Muscle layer of colon (tissue), 2 donors: ENCODE results near the gene PTH2.

Experiments
- H3K27ac ChIP-seq: one replicate; pipeline ENCODE4 v1.7.0; 2013; ENCODE audit warnings: low read depth, mild to moderate bottlenecking, low read length, moderate library complexity
- H3K27me3 ChIP-seq, 2 donors: one replicate each; pipeline ENCODE4 v1.7.0; 2013; ENCODE audit warnings: low read length in 2 of 2, mild to moderate bottlenecking in 2 of 2; ENCODE audit not compliant: insufficient read depth in 2 of 2, control insufficient read depth in 1 of 2
- H3K36me3 ChIP-seq: one replicate; pipeline ENCODE4 v1.7.0; 2013; ENCODE audit warnings: mild to moderate bottlenecking, low read length; ENCODE audit not compliant: insufficient read depth
- H3K4me1 ChIP-seq: one replicate; pipeline ENCODE4 v1.7.0; 2013; ENCODE audit warnings: mild to moderate bottlenecking, low read length; ENCODE audit not compliant: insufficient read depth
- H3K4me3 ChIP-seq, 2 donors: one replicate each; pipeline ENCODE4 v1.7.0; 2013; ENCODE audit warnings: low read length in 2 of 2, low read depth in 1 of 2, mild to moderate bottlenecking in 1 of 2, moderate library complexity in 1 of 2
- H3K9ac ChIP-seq: one replicate; pipeline ENCODE4 v1.7.0; 2013; ENCODE audit warnings: low read length
- H3K9me3 ChIP-seq: one replicate; pipeline ENCODE4 v1.7.0; 2013; ENCODE audit warnings: mild to moderate bottlenecking, low read length
- donor health status: abdominal sarcoma.
- donor health status: Adenocarcinoma of cecum.

The PTH2 gene

DNA sequence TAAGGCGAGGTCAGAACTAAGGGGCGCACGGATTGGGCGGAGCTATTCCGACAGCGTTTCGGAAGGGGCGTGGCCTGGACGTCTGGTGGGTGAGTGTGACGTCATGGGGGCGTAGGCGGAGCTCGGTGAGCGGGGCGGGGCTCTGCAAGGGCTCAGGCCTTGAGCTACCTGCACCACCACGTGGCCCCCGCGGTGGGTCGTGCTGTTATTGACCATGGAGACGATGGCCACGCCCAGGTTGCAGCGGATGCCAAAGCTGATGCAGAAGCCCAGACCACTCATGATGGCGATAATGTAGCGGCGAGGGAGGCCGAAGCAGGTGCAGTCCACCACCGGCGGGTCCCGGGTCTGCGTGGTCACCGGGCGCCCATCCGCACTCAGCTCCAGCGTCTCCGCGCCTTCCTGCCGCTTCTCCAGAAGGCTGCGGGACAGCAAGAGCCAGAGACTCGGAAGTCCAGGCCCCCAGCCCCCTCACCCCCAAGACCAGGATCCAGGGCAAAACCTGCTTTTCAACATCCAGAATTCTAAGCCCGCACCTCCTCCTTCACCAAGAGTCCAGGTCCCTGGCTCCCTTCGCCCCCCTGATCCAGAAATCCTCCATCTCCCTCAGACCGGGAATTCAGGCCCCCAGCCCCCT, 13.3 kb upstream of the PTH2 start:
- Histone ChIP-seq H3K4me3 (no peak overlapping the region), H3K36me3 (no peaks in the 10 kb centered on the region), H3K27me3 (peaks cover 48 to 94% of the 10 kb centered on the region in 2 donors), H3K4me1 (no peaks in the 10 kb centered on the region), H3K27ac (no peak overlapping the region), H3K9ac (no peak overlapping the region), H3K9me3 (no peaks in the 10 kb centered on the region)

DNA sequence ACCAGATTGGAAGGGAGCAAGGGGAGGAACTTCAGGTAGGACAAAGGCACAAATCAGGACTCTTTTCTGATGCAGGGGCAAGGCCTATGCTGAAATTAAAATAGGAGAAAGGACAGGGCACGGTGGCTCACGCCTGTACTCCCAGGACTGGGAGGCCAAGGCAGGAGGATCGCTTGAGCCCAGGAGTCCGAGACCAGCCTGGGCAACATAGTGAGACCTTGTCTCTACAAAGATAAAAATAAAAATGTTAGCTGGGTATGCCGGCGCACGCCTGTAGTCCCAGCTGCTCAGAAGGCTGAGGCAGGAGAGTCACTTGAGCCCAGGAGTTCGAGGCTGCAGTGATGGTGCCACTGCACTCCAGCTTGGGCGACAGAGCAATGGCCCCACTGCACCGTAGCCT, 12.4 kb upstream of the PTH2 start:
- Histone ChIP-seq H3K4me3 (no peak overlapping the region), H3K9me3 (no peaks in the 10 kb centered on the region), H3K9ac (no peak overlapping the region), H3K27ac (no peak overlapping the region), H3K27me3 (peaks cover 46 to 98% of the 10 kb centered on the region in 2 donors), H3K36me3 (no peaks in the 10 kb centered on the region), H3K4me1 (no peaks in the 10 kb centered on the region)

DNA sequence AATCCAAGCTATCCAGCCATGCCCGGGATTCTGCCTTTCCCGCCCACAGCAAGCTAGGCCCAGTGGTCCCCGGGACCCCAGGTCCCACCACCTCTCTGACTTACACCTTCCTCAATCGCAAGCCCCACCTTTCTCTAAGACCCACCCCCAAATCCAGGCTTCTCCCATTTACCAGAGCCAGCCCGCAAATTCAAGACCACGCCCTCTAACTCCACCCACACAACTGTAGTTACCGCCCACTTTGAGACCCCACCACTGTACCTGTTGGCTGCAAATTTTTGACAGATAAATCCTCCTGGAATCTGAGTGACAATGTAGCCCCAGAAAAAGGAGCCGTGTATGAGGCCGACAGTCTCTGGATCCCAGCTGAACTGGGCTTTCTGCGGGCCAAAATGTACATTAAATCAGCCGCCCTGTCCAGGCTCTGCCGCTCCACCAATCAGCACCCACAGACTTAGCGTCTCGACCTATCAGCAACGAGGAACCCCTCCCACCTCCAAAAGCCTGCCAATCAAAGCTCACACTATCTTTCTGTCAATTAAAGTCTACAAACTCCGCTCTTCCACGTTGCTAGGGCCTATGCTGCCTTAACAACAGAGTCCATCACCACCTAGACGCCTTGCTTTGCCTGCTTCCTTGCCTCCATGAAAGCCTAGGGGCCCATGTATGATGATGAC, 11.8 kb upstream of the PTH2 start:
- Histone ChIP-seq H3K36me3 (no peaks in the 10 kb centered on the region), H3K9ac (no peak overlapping the region), H3K27ac (no peak overlapping the region), H3K9me3 (no peaks in the 10 kb centered on the region), H3K27me3 (peaks cover 41 to 97% of the 10 kb centered on the region in 2 donors), H3K4me3 (no peak overlapping the region), H3K4me1 (no peaks in the 10 kb centered on the region)

DNA sequence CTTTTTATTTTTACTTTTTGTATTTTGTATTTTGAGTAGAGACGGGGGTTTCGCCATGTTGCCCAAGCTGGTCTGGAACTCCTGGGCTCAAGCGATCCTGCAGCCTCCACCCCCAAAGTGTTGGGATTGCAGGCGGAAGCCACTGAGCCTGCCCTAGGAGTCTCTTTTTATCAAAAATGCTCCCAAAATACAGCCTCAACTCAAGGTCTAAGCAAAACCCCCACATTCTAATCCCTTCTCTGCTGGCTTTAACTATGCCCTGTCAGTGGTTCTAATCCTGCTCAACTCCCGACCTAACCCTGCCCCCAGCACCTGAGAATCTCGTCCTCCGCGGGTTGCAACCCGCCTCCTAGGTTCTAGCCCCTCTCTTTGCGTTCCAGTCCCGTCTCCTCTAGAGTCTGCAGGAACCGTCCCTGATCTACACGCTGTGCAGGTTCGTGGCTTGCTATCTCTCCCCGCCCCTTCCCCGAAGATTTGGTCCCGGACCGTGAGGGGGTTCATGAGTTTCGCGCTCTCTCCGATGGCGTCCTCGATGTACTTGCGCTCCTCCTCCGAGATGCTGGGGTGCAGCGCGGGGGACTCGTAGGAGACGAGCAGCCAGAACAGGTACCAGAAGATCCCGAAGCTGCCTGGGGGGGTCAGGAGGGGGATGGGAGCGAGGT, 10.1 kb upstream of the PTH2 start:
- peaks cover 3% of the 10 kb centered on the region for H3K4me1 ChIP-seq
- H3K27ac ChIP-seq: no peak overlapping the region
- no peak overlapping the region for H3K4me3 ChIP-seq
- H3K36me3 ChIP-seq: no peaks in the 10 kb centered on the region
- no peaks in the 10 kb centered on the region for H3K9me3 ChIP-seq
- no peak overlapping the region for H3K9ac ChIP-seq
- H3K27me3 ChIP-seq: peaks cover 37 to 94% of the 10 kb centered on the region in 2 donors

DNA sequence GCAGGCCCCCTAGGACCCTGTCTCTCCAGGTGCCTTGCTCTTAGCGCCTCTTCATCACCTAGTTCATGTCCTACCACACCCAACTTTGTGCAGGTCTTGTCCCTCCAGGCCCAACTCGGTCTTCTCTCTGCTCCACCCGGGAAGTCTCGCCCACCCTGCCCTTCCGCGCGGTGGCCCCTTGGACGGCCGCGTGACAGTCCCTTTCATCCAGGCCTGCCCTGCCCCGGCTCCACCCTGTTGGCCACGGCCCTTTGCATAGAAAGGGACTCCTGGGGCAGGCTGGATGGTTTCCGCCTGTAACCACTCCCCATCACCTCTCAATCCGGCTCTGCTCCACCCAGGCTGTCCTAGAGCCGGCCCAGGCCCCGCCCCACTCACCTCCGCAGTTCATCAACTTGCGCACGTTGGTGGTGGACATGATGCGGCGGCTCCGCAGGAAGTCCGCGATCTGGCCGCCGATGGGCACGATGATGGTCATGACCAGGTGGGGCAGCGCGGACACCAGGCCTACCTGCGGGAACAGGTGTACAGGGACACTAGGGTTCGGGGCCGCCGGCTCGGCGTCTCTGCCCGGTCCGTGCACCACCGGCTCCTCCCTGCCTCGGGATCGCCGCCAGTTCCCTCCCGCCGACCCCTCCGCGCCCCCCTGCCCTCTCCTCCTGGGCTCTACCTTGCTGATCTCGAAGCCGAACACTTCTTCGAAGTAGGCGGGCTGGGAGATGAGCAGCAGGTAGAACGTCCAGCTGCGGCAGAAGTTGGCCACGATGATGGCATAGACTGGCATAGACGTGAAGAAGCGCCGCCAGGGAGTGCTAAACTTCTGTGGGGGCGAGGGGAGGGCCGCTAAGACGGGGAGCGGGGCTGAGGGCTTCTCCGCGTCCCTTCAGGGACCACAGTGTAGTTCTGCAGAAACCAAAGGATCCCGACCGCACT, 9.2 kb upstream of the PTH2 start:
- H3K4me3 ChIP-seq: no peak overlapping the region
- H3K27me3 ChIP-seq: peaks cover 43 to 94% of the 10 kb centered on the region in 2 donors
- H3K9ac ChIP-seq: no peak overlapping the region
- no peak overlapping the region for H3K27ac ChIP-seq
- no peaks in the 10 kb centered on the region for H3K36me3 ChIP-seq
- peaks cover 8% of the 10 kb centered on the region for H3K4me1 ChIP-seq
- H3K9me3 ChIP-seq: no peaks in the 10 kb centered on the region

DNA sequence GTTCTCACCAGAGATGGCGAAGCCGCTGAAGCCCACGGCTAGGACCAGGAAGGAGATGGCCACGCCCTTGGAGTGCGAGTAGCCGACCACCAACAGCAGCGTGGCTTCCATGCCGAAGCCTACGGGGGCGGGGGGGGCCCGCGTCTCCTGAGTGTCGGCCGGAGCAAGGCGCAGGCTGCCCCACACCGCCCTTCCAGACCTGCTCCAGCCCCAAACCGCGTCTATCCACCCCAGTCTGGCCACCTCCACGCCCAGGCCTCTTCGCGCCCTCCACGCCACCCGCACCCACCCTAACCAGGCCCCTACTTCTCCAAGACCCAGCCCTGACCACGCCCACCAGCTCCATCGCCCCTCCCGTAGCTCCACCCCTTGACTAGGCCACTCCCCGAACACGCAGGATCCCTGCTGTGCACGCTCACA, 8.1 kb upstream of the PTH2 start:
- Histone ChIP-seq H3K9ac (no peak overlapping the region), H3K4me3 (no peak overlapping the region), H3K27me3 (peaks cover 53 to 95% of the 10 kb centered on the region in 2 donors), H3K4me1 (peaks cover 8% of the 10 kb centered on the region), H3K36me3 (no peaks in the 10 kb centered on the region), H3K27ac (no peak overlapping the region), H3K9me3 (no peaks in the 10 kb centered on the region)

DNA sequence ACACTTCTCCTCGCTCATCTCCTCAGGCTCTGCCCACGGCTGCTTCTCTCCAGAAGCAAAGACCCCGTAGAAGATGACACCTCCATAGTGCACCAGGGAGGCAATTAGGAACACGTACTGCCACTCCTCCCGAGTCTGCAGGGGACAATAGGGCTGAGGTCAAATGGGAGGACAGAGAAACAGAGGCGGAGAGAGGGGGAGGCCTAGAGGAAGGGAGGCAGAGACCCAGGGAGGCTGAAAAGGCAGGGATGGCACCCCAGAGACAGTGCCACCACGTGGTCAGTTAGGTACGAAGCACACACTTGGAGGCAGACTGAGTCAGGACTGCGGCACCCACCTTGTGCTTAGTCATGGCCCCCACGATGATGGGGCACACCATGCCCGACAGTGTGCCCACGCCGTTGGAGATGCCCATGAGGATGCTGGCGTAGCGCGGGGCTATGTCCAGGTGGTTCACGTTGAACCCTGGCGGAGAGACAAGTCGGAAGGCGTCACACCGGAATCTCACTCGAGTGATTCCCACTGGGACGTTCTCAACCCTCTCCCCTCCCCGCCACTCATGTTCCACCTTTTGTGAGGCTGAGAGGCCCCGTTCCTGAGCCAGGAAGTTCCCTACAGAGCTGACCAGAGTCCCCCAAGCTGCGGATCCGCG, 7.6 kb upstream of the PTH2 start:
- Histone ChIP-seq H3K27me3 (peaks cover 55 to 95% of the 10 kb centered on the region in 2 donors), H3K9me3 (no peaks in the 10 kb centered on the region), H3K4me1 (peaks cover 8% of the 10 kb centered on the region), H3K9ac (no peak overlapping the region), H3K27ac (no peak overlapping the region), H3K36me3 (no peaks in the 10 kb centered on the region), H3K4me3 (no peak overlapping the region)

DNA sequence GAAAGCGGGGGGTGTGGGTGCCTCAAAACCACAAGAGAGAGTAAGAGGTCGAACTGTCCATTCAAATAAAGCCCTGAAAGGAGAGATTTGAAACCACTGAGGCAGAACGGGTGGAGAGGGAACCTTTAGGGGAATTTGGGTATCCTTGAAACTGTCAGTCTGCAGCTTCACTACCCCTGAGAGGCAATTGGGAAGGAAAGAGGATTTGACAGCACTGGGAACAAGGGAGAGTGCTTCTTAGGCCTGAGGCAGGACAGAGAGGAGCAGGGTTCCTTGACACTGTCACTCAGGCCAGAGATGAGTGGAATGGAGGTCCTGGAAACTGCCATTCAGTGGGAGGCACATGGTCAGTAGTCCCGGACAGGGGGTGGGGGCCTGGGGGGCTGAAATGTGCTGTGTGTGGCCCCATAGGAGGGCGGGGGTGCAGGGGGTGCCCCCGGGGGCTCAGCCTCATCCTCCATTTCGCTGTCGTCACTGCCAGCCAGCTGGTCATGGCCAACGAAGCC, 7.0 kb upstream of the PTH2 start:
- no peak overlapping the region for H3K9ac ChIP-seq
- no peaks in the 10 kb centered on the region for H3K9me3 ChIP-seq
- H3K4me3 ChIP-seq: no peak overlapping the region
- H3K36me3 ChIP-seq: no peaks in the 10 kb centered on the region
- H3K27me3 ChIP-seq: peaks cover 59 to 95% of the 10 kb centered on the region in 2 donors
- peaks cover 8% of the 10 kb centered on the region for H3K4me1 ChIP-seq
- H3K27ac ChIP-seq: no peak overlapping the region

DNA sequence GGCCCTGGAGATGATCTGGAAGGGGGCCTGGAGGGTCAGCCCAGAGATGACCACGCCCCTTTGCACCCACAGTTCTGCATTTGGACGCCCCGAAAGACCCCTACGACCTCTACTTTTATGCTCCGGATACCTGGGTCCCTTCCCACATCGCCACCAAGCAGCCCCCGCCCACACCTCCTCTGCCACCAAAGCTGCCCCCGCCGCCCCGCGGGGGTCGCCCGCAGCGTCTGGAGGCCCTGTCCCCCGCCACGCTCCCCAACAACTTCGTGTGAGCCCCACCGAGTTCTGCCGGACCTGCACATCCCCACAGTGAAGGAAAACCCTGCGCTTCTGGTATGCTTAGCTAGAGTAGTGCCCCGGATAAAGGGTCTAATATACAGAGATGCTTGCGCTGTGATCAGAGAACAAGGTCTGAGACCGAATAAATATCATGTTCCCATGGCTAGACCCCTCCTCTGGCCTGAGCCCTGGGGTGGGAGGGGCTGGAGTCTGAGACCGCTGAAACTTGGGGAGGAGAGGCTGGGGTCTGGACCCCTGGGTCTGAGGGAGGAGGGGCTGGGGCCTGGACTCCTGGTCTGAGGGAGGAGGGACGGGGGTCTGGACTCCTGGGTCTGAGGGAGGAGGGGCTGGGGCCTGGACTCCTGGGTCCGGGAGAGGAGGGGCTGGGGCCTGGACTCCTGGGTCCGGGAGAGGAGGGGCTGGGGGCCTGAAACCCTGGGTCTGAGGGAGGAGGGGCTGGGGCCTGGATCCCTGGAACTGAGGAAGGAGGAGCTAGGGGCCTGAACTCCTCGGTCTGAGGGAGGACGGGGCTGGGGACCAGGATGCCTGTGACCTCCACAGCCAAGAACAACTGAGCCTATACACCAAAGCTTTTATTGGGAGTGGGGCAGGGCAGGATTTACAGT, 5.6 kb upstream of the PTH2 start:
- Histone ChIP-seq H3K9me3 (no peaks in the 10 kb centered on the region), H3K4me1 (peaks cover 8% of the 10 kb centered on the region), H3K27me3 (peaks cover 48 to 95% of the 10 kb centered on the region in 2 donors), H3K36me3 (no peaks in the 10 kb centered on the region), H3K4me3 (no peak overlapping the region), H3K27ac (no peak overlapping the region), H3K9ac (no peak overlapping the region)
